Measurements from ENCODE around the gene TRPM4.
A peak's percentile ranks its signal among the peaks of the same experiment; 100 is the strongest.

TRPM4 gene

GRCh38 chr19:49157445-49158224 is at the start of gene TRPM4:
Gene TRPM4 (plus strand): TSS chr19:49157792. CDS start chr19:49157867, 75 bp downstream.
- Mint-ChIP-seq H3K4me1 (peaks cover 10% of the 10 kb centered on the region), H3K9me3 (peaks cover 11% of the 10 kb centered on the region), H3K36me3 (peaks cover 5% of the 10 kb centered on the region), H3K4me3 (no peak within 1 kb of the TSS), H3K27ac (no peak within 1 kb of the TSS), H3K27me3 (peaks cover 43% of the 10 kb centered on the region)
- ATAC-seq (ENCODE audit: low read depth) (no peak), DNase-seq (ENCODE audit: low spot score in 2 of 2) (no peak)

GRCh38 chr19:49109051-49109450 is 48.5 kb upstream of the TRPM4 start:
- peaks cover 24% of the 10 kb centered on the region for H3K36me3 Mint-ChIP-seq
- DNase-seq (ENCODE audit: low spot score in 2 of 2) (no peak), ATAC-seq (ENCODE audit: low read depth) (no peak)
- H3K27me3 Mint-ChIP-seq: no peaks in the 10 kb centered on the region
- H3K4me1 Mint-ChIP-seq: peaks cover 17% of the 10 kb centered on the region
- no peak overlapping the region for H3K4me3 Mint-ChIP-seq
- H3K27ac Mint-ChIP-seq: no peak overlapping the region
- H3K9me3 Mint-ChIP-seq: no peaks in the 10 kb centered on the region

GRCh38 chr19:49109569-49110233 is 47.9 kb upstream of the TRPM4 start:
- H3K36me3 Mint-ChIP-seq: peaks cover 23% of the 10 kb centered on the region
- DNase-seq (ENCODE audit: low spot score in 2 of 2) (no peak), ATAC-seq (ENCODE audit: low read depth) (no peak)
- H3K27me3 Mint-ChIP-seq: no peaks in the 10 kb centered on the region
- H3K4me3 Mint-ChIP-seq: no peak overlapping the region
- no peak overlapping the region for H3K27ac Mint-ChIP-seq
- no peaks in the 10 kb centered on the region for H3K9me3 Mint-ChIP-seq
- H3K4me1 Mint-ChIP-seq: peaks cover 16% of the 10 kb centered on the region

- Mint-ChIP-seq H3K36me3 (peaks cover 18% of the 10 kb centered on the region), H3K9me3 (no peaks in the 10 kb centered on the region), H3K4me1 (peaks cover 16% of the 10 kb centered on the region), H3K27ac (no peak overlapping the region), H3K27me3 (no peaks in the 10 kb centered on the region), H3K4me3 (no peak overlapping the region)
- ATAC-seq (ENCODE audit: low read depth): no peak
- DNase-seq (ENCODE audit: low spot score in 2 of 2): no peak
These were observed 47.0 kb upstream of the TRPM4 start for GRCh38 chr19:49110567-49110966.

- H3K9me3 Mint-ChIP-seq: no peaks in the 10 kb centered on the region
- peaks cover 20% of the 10 kb centered on the region for H3K4me1 Mint-ChIP-seq
- peaks cover 18% of the 10 kb centered on the region for H3K36me3 Mint-ChIP-seq
- no peak for ATAC-seq (ENCODE audit: low read depth)
- no peak for DNase-seq (ENCODE audit: low spot score in 2 of 2)
- no peak overlapping the region for H3K27ac Mint-ChIP-seq
- H3K27me3 Mint-ChIP-seq: no peaks in the 10 kb centered on the region
- H3K4me3 Mint-ChIP-seq: no peak overlapping the region
These were observed 46.2 kb upstream of the TRPM4 start for GRCh38 chr19:49111218-49111998.

GRCh38 chr19:49113762-49114629 is 43.6 kb upstream of the TRPM4 start, which contains the start of gene LIN7B:
Gene LIN7B (plus strand): TSS chr19:49114370. CDS start chr19:49114405, 35 bp downstream.
- H3K36me3 Mint-ChIP-seq: peaks cover 2% of the 10 kb centered on the region
- H3K9me3 Mint-ChIP-seq: no peaks in the 10 kb centered on the region
- peak within 1 kb of the TSS; percentile 50 for H3K27ac Mint-ChIP-seq
- DNase-seq (ENCODE audit: low spot score in 2 of 2) (peak; percentile 86 to 92), ATAC-seq (ENCODE audit: low read depth) (peak; percentile 57)
- no peaks in the 10 kb centered on the region for H3K27me3 Mint-ChIP-seq
- H3K4me3 Mint-ChIP-seq: peak within 1 kb of the TSS; percentile 89
- peaks cover 28% of the 10 kb centered on the region for H3K4me1 Mint-ChIP-seq

- no peaks in the 10 kb centered on the region for H3K27me3 Mint-ChIP-seq
- peak overlapping the region; percentile 82 for H3K4me3 Mint-ChIP-seq
- ATAC-seq (ENCODE audit: low read depth) (no peak), DNase-seq (ENCODE audit: low spot score in 2 of 2) (peak; percentile 28 to 30)
- no peaks in the 10 kb centered on the region for H3K36me3 Mint-ChIP-seq
- no peaks in the 10 kb centered on the region for H3K9me3 Mint-ChIP-seq
- H3K27ac Mint-ChIP-seq: peak overlapping the region; percentile 50
- peaks cover 27% of the 10 kb centered on the region for H3K4me1 Mint-ChIP-seq
These were observed 42.8 kb upstream of the TRPM4 start for GRCh38 chr19:49114630-49115363.

- ATAC-seq (ENCODE audit: low read depth) (no peak), DNase-seq (ENCODE audit: low spot score in 2 of 2) (no peak)
- Mint-ChIP-seq H3K27ac (no peak overlapping the region), H3K36me3 (no peaks in the 10 kb centered on the region), H3K4me1 (peaks cover 35% of the 10 kb centered on the region), H3K9me3 (no peaks in the 10 kb centered on the region), H3K4me3 (peak overlapping the region; percentile 43), H3K27me3 (peaks cover 7% of the 10 kb centered on the region)
These were observed 41.0 kb upstream of the TRPM4 start for GRCh38 chr19:49116544-49116943.

- Mint-ChIP-seq H3K4me1 (peaks cover 37% of the 10 kb centered on the region), H3K9me3 (no peaks in the 10 kb centered on the region), H3K27me3 (peaks cover 9% of the 10 kb centered on the region), H3K36me3 (no peaks in the 10 kb centered on the region), H3K4me3 (peak overlapping the region; percentile 83), H3K27ac (peak overlapping the region; percentile 90)
- ATAC-seq (ENCODE audit: low read depth): no peak
- DNase-seq (ENCODE audit: low spot score in 2 of 2): no peak
These were observed 39.7 kb upstream of the TRPM4 start for GRCh38 chr19:49117677-49118564.

GRCh38 chr19:49118565-49119410 is 38.8 kb upstream of the TRPM4 start, which contains the start of gene C19orf73:
Gene C19orf73 (minus strand): TSS chr19:49119143. CDS start chr19:49119022, 121 bp downstream.
- peaks cover 9% of the 10 kb centered on the region for H3K27me3 Mint-ChIP-seq
- peak within 1 kb of the TSS; percentile 90 for H3K27ac Mint-ChIP-seq
- peak within 1 kb of the TSS; percentile 83 for H3K4me3 Mint-ChIP-seq
- H3K9me3 Mint-ChIP-seq: no peaks in the 10 kb centered on the region
- peak; percentile 78 for ATAC-seq (ENCODE audit: low read depth)
- no peaks in the 10 kb centered on the region for H3K36me3 Mint-ChIP-seq
- peak; percentile 96 to 98 for DNase-seq (ENCODE audit: low spot score in 2 of 2)
- H3K4me1 Mint-ChIP-seq: peaks cover 34% of the 10 kb centered on the region
